ENCODE measurements around the gene RADIL.

- TF ChIP-seq POLR2A (IDR thresholded peaks at IDR 0.05) (no peak), CTCF (IDR thresholded peaks at IDR 0.05) (no peak)
These were observed 3.2 kb upstream of the RADIL start for GRCh38 chr7:4886671-4887070.
